ENCODE results near the gene EPAS1. TPM values are rescaled to one million over a fixed set of nuclear protein-coding genes. Genes with fewer than 3 reads are reported as not detected.

Gene EPAS1
- total and polyA plus RNA-seq, 2 of the 13 experiments (the other 11 are each of a cell fraction or from before 2014, with no cell fraction given): 47.1 to 182 TPM

GRCh38 chr2:46393865-46394264, 96.7 kb downstream of the EPAS1 start (continued):
- no peak for TF ChIP-seq ZNF83 (CRISPR knock-in tag; IDR thresholded peaks at IDR 0.05; ENCODE audit: borderline replicate concordance)
- TF ChIP-seq GTF2F1 (IDR thresholded peaks at IDR 0.05; ENCODE audit: low read length): no peak
- TF ChIP-seq ZNF749 (CRISPR knock-in tag; IDR thresholded peaks at IDR 0.05; ENCODE audit: borderline replicate concordance): no peak
- TF ChIP-seq, protein P1, sequence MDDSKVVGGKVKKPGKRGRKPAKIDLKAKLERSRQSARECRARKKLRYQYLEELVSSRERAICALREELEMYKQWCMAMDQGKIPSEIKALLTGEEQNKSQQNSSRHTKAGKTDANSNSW (CRISPR knock-in tag; IDR thresholded peaks at IDR 0.05; ENCODE audit: borderline replicate concordance): no peak
- no peak for TF ChIP-seq RXRA (CRISPR knock-in tag; IDR thresholded peaks at IDR 0.05)
- no peak for TF ChIP-seq ZNF430 (CRISPR knock-in tag; IDR thresholded peaks at IDR 0.05)
- TF ChIP-seq ZNF121 (CRISPR knock-in tag; IDR thresholded peaks at IDR 0.05): no peak
- TF ChIP-seq, protein P2, sequence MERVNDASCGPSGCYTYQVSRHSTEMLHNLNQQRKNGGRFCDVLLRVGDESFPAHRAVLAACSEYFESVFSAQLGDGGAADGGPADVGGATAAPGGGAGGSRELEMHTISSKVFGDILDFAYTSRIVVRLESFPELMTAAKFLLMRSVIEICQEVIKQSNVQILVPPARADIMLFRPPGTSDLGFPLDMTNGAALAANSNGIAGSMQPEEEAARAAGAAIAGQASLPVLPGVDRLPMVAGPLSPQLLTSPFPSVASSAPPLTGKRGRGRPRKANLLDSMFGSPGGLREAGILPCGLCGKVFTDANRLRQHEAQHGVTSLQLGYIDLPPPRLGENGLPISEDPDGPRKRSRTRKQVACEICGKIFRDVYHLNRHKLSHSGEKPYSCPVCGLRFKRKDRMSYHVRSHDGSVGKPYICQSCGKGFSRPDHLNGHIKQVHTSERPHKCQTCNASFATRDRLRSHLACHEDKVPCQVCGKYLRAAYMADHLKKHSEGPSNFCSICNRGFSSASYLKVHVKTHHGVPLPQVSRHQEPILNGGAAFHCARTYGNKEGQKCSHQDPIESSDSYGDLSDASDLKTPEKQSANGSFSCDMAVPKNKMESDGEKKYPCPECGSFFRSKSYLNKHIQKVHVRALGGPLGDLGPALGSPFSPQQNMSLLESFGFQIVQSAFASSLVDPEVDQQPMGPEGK (CRISPR knock-in tag; IDR thresholded peaks at IDR 0.05): 0 out of 2 replicates have a peak, but pooled peaks have one; percentile 18
- no peak for TF ChIP-seq SIX1 (CRISPR knock-in tag; IDR thresholded peaks at IDR 0.05; ENCODE audit: borderline replicate concordance)

- Histone ChIP-seq H3K4me3 (replicated peaks in 1 of 3; ENCODE audit: insufficient read depth in 1 of 3, low read depth in 2 of 3, low read length in 3 of 3) (peak overlapping the region in 2 of 3 experiments; percentile 17 to 29; a peak in 3 of 6 replicates), H3K9me3 (ENCODE audit: low read length) (no peaks in the 10 kb centered on the region), H3K4me1 (ENCODE audit: insufficient read depth, low read length) (peaks cover 47% of the 10 kb centered on the region), H3K27me3 (ENCODE audit: control insufficient read depth in 1 of 2, insufficient read depth in 2 of 2, low read length in 2 of 2) (no peaks in the 10 kb centered on the region), H2AFZ (ENCODE audit: low read length) (no peak overlapping the region), H4K20me1 (ENCODE audit: insufficient read depth, low read length) (no peaks in the 10 kb centered on the region), H3K4me2 (ENCODE audit: low read depth, low read length) (peak overlapping the region; percentile 68), H3K9ac (ENCODE audit: insufficient read depth, low read depth, low read length) (peak overlapping the region; percentile 1; the same call in 1 of the 2 replicates), H3K36me3 (replicated peaks in 1 of 2; ENCODE audit: control insufficient read depth in 1 of 2, insufficient read depth in 2 of 2, low read length in 2 of 2) (peaks cover 0 to 1% of the 10 kb centered on the region in 2 experiments; a peak in 1 of 5 replicates), H3K27ac (ENCODE audit: extremely low read length, insufficient read depth, low read length) (peak overlapping the region; percentile 60), H3K79me2 (ENCODE audit: insufficient read depth, low read length) (no peaks in the 10 kb centered on the region)
- ATAC-seq (peak; percentile 87), FAIRE-seq (peak; percentile 96), DNase-seq (ENCODE audit: low spot score) (peak; percentile 92)
- no TSS peak for BruUV-seq (replicated peaks)
- intact Hi-C loops (cut with micrococcal nuclease; ENCODE audit: unreplicated experiment): loop anchor here (2.0 kb wide), 2 partner anchors 14 to 66 kb away; no protein-coding TSS in a partner anchor
- WGBS (ENCODE audit: low lambda C conversion rate): 6% methylated on average over 9 of the region's 9 CpGs
- CTCF ChIA-PET (ENCODE audit: low intra/inter-chr PET ratio, low total read pairs): no interaction called here
- in situ Hi-C loops (cut with HindIII; ENCODE audit: extremely low pct_ligation_motif_present, low pct_unique_long_range_greater_than_20kb): no loop called here
- POLR2A ChIA-PET: interaction anchor here (0.9 to 1.7 kb wide), 4 partner anchors 14 to 100 kb away, joined by 3 to 14 read pairs (median 4); no protein-coding TSS in a partner anchor
- TF ChIP-seq JDP2 (CRISPR knock-in tag; IDR thresholded peaks at IDR 0.05; ENCODE audit: borderline replicate concordance) (no peak), SAFB2 (CRISPR knock-in tag; IDR thresholded peaks at IDR 0.05; ENCODE audit: borderline replicate concordance, low read depth) (no peak; the same call in 1 of the 2 replicates), GPN1 (CRISPR knock-in tag; IDR thresholded peaks at IDR 0.05; ENCODE audit: borderline replicate concordance) (no peak), ZNF296 (CRISPR knock-in tag; conservative IDR thresholded peaks at IDR 0.05) (no peak), ZNF724P (CRISPR knock-in tag; IDR thresholded peaks at IDR 0.05; ENCODE audit: borderline replicate concordance) (no peak), GRHL1 (CRISPR knock-in tag; conservative IDR thresholded peaks at IDR 0.05) (no peak), ELK4 (CRISPR knock-in tag; IDR thresholded peaks at IDR 0.05; ENCODE audit: borderline replicate concordance) (no peak), ZNF563 (CRISPR knock-in tag; IDR thresholded peaks at IDR 0.05) (no peak)
Observed at GRCh38 chr2:46394649-46395510, 97.7 kb downstream of the EPAS1 start.
